ENCODE data around the gene GPAT2.
"Not testable (repeated sequence)": the region's sequence is repeated elsewhere in the genome, so short reads cannot be mapped to it uniquely, and the experiment has no call there.

- not testable (repeated sequence) for TF ChIP-seq EZH2phosphoT487, CTCF (IDR thresholded peaks at IDR 0.05)
Measured at GRCh38 chr2:96033997-96034396, 719 bp downstream of the GPAT2 start.
